Peyer's patch (tissue), 4 donors: ENCODE measurements around the gene EPG5.

ENCODE experiments used
- POLR2A ChIP-seq, 2 donors: fragments of 450-650 bp; IDR thresholded peaks; one replicate each; pipeline ENCODE4 v1.5.1; 2017; ENCODE audit warnings: antibody characterized with exemption in 2 of 2, mild to moderate bottlenecking in 2 of 2, moderate library complexity in 2 of 2
- TF ChIP-seq, protein P1 (sequence below), 6 experiments: fragments of 450-650 bp in 4 of 6; fragments of 200-600 bp in 2 of 6; sonication (generic) in 1 of 6; IDR thresholded peaks; one replicate each; pipeline ENCODE4 v1.5.1; 2017 to 2019; ENCODE audit warnings: antibody characterized with exemption in 6 of 6, mild to moderate bottlenecking in 3 of 6, moderate library complexity in 1 of 6

- TF ChIP-seq, protein P1, sequence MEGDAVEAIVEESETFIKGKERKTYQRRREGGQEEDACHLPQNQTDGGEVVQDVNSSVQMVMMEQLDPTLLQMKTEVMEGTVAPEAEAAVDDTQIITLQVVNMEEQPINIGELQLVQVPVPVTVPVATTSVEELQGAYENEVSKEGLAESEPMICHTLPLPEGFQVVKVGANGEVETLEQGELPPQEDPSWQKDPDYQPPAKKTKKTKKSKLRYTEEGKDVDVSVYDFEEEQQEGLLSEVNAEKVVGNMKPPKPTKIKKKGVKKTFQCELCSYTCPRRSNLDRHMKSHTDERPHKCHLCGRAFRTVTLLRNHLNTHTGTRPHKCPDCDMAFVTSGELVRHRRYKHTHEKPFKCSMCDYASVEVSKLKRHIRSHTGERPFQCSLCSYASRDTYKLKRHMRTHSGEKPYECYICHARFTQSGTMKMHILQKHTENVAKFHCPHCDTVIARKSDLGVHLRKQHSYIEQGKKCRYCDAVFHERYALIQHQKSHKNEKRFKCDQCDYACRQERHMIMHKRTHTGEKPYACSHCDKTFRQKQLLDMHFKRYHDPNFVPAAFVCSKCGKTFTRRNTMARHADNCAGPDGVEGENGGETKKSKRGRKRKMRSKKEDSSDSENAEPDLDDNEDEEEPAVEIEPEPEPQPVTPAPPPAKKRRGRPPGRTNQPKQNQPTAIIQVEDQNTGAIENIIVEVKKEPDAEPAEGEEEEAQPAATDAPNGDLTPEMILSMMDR (IDR thresholded peaks at IDR 0.05) = no peak
- TF ChIP-seq POLR2A (IDR thresholded peaks at IDR 0.05) = no peak
Observed at GRCh38 chr18:45865466-45865865, 101.7 kb downstream of the EPG5 start.
